Esophagus muscularis mucosa (tissue), 4 donors: ENCODE data around the gene GRIA4.

Source experiments
- EP300 ChIP-seq: sonication (generic); formaldehyde crosslinking; IDR thresholded peaks from one replicate; pipeline ENCODE4 v1.6.1; 2017; ENCODE audit warnings: antibody characterized with exemption
- POLR2AphosphoS5 ChIP-seq, 2 donors: sonication (generic); formaldehyde crosslinking; IDR thresholded peaks; one replicate each; pipeline ENCODE4 v1.6.1; 2017; ENCODE audit warnings: antibody characterized with exemption in 2 of 2
- TF ChIP-seq, protein P1 (sequence below), 3 experiments: fragments of 200-600 bp in 2 of 3; fragments of 450-650 bp in 1 of 3; sonication (generic) in 2 of 3; IDR thresholded peaks; one replicate each; pipeline ENCODE4 v1.5.1; 2017 to 2019; ENCODE audit warnings: antibody characterized with exemption in 3 of 3, mild to moderate bottlenecking in 2 of 3, moderate library complexity in 1 of 3

DNA sequence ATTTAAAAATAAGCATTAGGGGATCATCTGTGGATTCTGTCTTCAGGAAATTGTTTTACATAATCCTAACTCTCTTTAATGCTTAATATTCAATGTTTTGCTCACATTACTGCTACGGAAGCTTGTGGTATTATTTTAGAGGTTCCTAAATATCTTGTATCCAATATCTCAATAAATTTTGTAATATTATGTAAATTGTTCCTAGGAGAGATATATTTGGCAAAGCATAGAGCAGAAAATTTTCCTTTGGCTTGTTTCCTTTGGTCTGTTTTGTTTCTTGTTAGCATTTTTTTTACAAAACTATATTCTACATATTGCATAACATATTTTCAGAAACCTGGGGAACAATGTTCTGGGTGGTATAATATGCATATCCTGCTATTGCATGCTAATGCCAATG lies 144.8 kb downstream of the GRIA4 start:
- TF ChIP-seq, protein P1, sequence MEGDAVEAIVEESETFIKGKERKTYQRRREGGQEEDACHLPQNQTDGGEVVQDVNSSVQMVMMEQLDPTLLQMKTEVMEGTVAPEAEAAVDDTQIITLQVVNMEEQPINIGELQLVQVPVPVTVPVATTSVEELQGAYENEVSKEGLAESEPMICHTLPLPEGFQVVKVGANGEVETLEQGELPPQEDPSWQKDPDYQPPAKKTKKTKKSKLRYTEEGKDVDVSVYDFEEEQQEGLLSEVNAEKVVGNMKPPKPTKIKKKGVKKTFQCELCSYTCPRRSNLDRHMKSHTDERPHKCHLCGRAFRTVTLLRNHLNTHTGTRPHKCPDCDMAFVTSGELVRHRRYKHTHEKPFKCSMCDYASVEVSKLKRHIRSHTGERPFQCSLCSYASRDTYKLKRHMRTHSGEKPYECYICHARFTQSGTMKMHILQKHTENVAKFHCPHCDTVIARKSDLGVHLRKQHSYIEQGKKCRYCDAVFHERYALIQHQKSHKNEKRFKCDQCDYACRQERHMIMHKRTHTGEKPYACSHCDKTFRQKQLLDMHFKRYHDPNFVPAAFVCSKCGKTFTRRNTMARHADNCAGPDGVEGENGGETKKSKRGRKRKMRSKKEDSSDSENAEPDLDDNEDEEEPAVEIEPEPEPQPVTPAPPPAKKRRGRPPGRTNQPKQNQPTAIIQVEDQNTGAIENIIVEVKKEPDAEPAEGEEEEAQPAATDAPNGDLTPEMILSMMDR (IDR thresholded peaks at IDR 0.05), result no peak
- TF ChIP-seq EP300 (no peak), POLR2AphosphoS5 (IDR thresholded peaks at IDR 0.05) (no peak)
